SK-N-SH treated with all-trans-retinoic acid at 6 μM for 48 hours (cell line): Measurements from ENCODE around the gene C2CD4B.

Experiments
- ARNTL ChIP-seq: fragments of 450-650 bp; formaldehyde crosslinking; IDR thresholded peaks from 2 replicates; pipeline ENCODE4 v1.5.0; 2020; ENCODE audit warnings: low read depth, mild to moderate bottlenecking, moderate library complexity, borderline replicate concordance
- BACH2 ChIP-seq: fragments of 250-450 bp; sonication (Bioruptor Pico); IDR thresholded peaks from 2 replicates; pipeline ENCODE4 v1.9.0; 2021; ENCODE audit warnings: mild to moderate bottlenecking, borderline replicate concordance
- PATZ1 ChIP-seq: fragments of 250-450 bp; sonication (Bioruptor Pico); IDR thresholded peaks from 2 replicates; pipeline ENCODE4 v1.8.0; 2020; ENCODE audit warnings: mild to moderate bottlenecking, moderate library complexity, borderline replicate concordance
- PPARA ChIP-seq: fragments of 250-450 bp; sonication (Bioruptor Pico); IDR thresholded peaks from 2 replicates; pipeline ENCODE4 v1.5.0; 2020; ENCODE audit warnings: mild to moderate bottlenecking, borderline replicate concordance
- RARB ChIP-seq: fragments of 250-450 bp; sonication (Bioruptor Pico); IDR thresholded peaks from 2 replicates; pipeline ENCODE4 v1.8.0; 2021; ENCODE audit warnings: mild to moderate bottlenecking, moderate library complexity
- TOX ChIP-seq: fragments of 250-450 bp; sonication (Bioruptor Pico); IDR thresholded peaks from 2 replicates; pipeline ENCODE4 v1.8.0; 2021; ENCODE audit warnings: mild to moderate bottlenecking, moderate library complexity, borderline replicate concordance
- TSHZ2 ChIP-seq: fragments of 250-450 bp; sonication (Bioruptor Pico); IDR thresholded peaks from 2 replicates; pipeline ENCODE4 v1.5.0; 2020; ENCODE audit warnings: mild to moderate bottlenecking, moderate library complexity
- ZC3H10 ChIP-seq: fragments of 250-450 bp; sonication (Bioruptor Pico); IDR thresholded peaks from 2 replicates; pipeline ENCODE4 v1.5.1; 2021; ENCODE audit warnings: mild to moderate bottlenecking, moderate library complexity
- ZFP3 ChIP-seq: fragments of 250-450 bp; sonication (Bioruptor Pico); IDR thresholded peaks from 2 replicates; pipeline ENCODE4 v1.5.0; 2020; ENCODE audit warnings: mild to moderate bottlenecking, moderate library complexity
- ZFP30 ChIP-seq: fragments of 450-650 bp; formaldehyde crosslinking; IDR thresholded peaks from 2 replicates; pipeline ENCODE4 v1.5.0; 2022; ENCODE audit warnings: mild to moderate bottlenecking, moderate library complexity
- ZNF8 ChIP-seq: fragments of 450-650 bp; formaldehyde crosslinking; IDR thresholded peaks from 2 replicates; pipeline ENCODE4 v1.5.0; 2020; ENCODE audit warnings: mild to moderate bottlenecking, moderate library complexity
- TF ChIP-seq, protein P1 (sequence below): fragments of 250-450 bp; sonication (Bioruptor Pico); IDR thresholded peaks from 2 replicates; pipeline ENCODE4 v1.8.0; 2021; ENCODE audit warnings: low read depth, mild to moderate bottlenecking, moderate library complexity, borderline replicate concordance
- TF ChIP-seq, protein P2 (sequence below): fragments of 250-450 bp; sonication (Bioruptor Pico); IDR thresholded peaks from 2 replicates; pipeline ENCODE4 v1.5.1; 2020; ENCODE audit warnings: low read depth, mild to moderate bottlenecking, moderate library complexity

- TF ChIP-seq, protein P1, sequence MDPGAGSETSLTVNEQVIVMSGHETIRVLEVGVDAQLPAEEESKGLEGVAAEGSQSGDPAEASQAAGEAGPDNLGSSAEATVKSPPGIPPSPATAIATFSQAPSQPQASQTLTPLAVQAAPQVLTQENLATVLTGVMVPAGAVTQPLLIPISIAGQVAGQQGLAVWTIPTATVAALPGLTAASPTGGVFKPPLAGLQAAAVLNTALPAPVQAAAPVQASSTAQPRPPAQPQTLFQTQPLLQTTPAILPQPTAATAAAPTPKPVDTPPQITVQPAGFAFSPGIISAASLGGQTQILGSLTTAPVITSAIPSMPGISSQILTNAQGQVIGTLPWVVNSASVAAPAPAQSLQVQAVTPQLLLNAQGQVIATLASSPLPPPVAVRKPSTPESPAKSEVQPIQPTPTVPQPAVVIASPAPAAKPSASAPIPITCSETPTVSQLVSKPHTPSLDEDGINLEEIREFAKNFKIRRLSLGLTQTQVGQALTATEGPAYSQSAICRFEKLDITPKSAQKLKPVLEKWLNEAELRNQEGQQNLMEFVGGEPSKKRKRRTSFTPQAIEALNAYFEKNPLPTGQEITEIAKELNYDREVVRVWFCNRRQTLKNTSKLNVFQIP: no peak
- TF ChIP-seq TOX: no peak
- TF ChIP-seq BACH2 (CRISPR knock-in tag): no peak
- no peak for TF ChIP-seq ZFP3 (CRISPR knock-in tag)
- TF ChIP-seq PATZ1 (CRISPR knock-in tag): no peak
- TF ChIP-seq, protein P2, sequence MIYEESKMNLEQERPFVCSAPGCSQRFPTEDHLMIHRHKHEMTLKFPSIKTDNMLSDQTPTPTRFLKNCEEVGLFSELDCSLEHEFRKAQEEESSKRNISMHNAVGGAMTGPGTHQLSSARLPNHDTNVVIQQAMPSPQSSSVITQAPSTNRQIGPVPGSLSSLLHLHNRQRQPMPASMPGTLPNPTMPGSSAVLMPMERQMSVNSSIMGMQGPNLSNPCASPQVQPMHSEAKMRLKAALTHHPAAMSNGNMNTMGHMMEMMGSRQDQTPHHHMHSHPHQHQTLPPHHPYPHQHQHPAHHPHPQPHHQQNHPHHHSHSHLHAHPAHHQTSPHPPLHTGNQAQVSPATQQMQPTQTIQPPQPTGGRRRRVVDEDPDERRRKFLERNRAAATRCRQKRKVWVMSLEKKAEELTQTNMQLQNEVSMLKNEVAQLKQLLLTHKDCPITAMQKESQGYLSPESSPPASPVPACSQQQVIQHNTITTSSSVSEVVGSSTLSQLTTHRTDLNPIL (CRISPR knock-in tag): no peak
- no peak for TF ChIP-seq TSHZ2
- no peak for TF ChIP-seq RARB (CRISPR knock-in tag)
- TF ChIP-seq ZC3H10: no peak
- TF ChIP-seq ZNF8 (CRISPR knock-in tag): no peak
- no peak for TF ChIP-seq ARNTL
- TF ChIP-seq PPARA (CRISPR knock-in tag): no peak
- no peak for TF ChIP-seq ZFP30 (CRISPR knock-in tag)
These were observed 43.3 kb upstream of the C2CD4B start for GRCh38 chr15:62208367-62208766.
